PC-9 (cell line): Measurements from ENCODE around the gene PFKFB3.

Source experiments
- EZH2 ChIP-seq: fragments of 200-600 bp; sonication (generic); IDR thresholded peaks from 2 replicates; pipeline ENCODE4 v1.8.0; 2017; ENCODE audit warnings: antibody characterized with exemption, low read depth
- TF ChIP-seq, protein P1 (sequence below): fragments of 200-600 bp; sonication (generic); conservative IDR thresholded peaks from 2 replicates; pipeline ENCODE4 v1.6.1; 2017; ENCODE audit warnings: mixed run types, antibody characterized with exemption, mild to moderate bottlenecking, moderate library complexity

DNA sequence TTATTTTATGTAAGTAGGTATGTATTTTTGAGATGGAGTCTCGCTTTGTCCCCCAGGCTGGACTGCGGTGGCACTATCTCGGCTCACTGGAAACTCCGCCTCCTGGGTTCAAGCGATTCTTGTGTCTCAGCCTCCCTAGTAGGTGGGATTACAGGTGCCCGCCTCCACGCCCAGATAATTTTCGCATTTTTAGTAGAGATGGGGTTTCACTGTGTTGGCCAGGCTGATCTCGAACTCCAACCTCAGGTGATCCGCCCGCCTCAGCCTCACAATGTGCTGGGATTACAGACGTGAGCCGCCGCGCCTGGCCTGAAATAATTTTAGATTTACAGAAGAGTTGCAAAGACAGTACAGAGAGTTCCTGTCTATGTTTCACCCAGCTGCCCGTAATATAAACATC, 37.5 kb downstream of the PFKFB3 start:
- TF ChIP-seq, protein P1, sequence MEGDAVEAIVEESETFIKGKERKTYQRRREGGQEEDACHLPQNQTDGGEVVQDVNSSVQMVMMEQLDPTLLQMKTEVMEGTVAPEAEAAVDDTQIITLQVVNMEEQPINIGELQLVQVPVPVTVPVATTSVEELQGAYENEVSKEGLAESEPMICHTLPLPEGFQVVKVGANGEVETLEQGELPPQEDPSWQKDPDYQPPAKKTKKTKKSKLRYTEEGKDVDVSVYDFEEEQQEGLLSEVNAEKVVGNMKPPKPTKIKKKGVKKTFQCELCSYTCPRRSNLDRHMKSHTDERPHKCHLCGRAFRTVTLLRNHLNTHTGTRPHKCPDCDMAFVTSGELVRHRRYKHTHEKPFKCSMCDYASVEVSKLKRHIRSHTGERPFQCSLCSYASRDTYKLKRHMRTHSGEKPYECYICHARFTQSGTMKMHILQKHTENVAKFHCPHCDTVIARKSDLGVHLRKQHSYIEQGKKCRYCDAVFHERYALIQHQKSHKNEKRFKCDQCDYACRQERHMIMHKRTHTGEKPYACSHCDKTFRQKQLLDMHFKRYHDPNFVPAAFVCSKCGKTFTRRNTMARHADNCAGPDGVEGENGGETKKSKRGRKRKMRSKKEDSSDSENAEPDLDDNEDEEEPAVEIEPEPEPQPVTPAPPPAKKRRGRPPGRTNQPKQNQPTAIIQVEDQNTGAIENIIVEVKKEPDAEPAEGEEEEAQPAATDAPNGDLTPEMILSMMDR = no peak
- TF ChIP-seq EZH2 = no peak
